ENCODE results near the gene SLC35F3. TPM values are rescaled to one million over a fixed set of nuclear protein-coding genes. Genes with fewer than 3 reads are reported as not detected.

The SLC35F3 gene
- total and polyA plus RNA-seq, 2 experiments from 2014 or later: 1.0 to 3.2 TPM

DNA sequence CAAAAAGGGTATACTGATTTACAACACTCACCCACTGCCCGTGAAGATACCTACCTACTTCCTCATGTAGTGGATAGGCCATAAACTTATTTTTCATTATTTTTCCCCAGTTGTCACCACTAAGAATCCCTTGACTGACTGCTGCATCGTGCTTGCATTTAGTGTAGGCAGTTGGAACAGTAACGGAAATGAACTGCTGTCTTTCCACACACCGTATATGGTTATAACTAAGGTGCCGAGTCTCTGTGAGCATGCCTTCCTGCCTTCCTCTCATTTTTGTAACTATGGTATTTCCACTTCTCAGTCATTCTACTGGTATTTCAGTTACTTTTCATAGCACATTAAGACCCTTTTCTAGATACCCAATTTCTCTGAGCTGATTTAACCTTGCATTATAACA lies 36.4 kb downstream of the SLC35F3 start (continued):
- TF ChIP-seq, protein P1, sequence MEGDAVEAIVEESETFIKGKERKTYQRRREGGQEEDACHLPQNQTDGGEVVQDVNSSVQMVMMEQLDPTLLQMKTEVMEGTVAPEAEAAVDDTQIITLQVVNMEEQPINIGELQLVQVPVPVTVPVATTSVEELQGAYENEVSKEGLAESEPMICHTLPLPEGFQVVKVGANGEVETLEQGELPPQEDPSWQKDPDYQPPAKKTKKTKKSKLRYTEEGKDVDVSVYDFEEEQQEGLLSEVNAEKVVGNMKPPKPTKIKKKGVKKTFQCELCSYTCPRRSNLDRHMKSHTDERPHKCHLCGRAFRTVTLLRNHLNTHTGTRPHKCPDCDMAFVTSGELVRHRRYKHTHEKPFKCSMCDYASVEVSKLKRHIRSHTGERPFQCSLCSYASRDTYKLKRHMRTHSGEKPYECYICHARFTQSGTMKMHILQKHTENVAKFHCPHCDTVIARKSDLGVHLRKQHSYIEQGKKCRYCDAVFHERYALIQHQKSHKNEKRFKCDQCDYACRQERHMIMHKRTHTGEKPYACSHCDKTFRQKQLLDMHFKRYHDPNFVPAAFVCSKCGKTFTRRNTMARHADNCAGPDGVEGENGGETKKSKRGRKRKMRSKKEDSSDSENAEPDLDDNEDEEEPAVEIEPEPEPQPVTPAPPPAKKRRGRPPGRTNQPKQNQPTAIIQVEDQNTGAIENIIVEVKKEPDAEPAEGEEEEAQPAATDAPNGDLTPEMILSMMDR (conservative IDR thresholded peaks at IDR 0.05; ENCODE audit: low read depth in 2 of 2): no peak
- TF ChIP-seq JUNB (IDR thresholded peaks at IDR 0.05; ENCODE audit: unreplicated experiment): no peak
- TF ChIP-seq, protein P2, sequence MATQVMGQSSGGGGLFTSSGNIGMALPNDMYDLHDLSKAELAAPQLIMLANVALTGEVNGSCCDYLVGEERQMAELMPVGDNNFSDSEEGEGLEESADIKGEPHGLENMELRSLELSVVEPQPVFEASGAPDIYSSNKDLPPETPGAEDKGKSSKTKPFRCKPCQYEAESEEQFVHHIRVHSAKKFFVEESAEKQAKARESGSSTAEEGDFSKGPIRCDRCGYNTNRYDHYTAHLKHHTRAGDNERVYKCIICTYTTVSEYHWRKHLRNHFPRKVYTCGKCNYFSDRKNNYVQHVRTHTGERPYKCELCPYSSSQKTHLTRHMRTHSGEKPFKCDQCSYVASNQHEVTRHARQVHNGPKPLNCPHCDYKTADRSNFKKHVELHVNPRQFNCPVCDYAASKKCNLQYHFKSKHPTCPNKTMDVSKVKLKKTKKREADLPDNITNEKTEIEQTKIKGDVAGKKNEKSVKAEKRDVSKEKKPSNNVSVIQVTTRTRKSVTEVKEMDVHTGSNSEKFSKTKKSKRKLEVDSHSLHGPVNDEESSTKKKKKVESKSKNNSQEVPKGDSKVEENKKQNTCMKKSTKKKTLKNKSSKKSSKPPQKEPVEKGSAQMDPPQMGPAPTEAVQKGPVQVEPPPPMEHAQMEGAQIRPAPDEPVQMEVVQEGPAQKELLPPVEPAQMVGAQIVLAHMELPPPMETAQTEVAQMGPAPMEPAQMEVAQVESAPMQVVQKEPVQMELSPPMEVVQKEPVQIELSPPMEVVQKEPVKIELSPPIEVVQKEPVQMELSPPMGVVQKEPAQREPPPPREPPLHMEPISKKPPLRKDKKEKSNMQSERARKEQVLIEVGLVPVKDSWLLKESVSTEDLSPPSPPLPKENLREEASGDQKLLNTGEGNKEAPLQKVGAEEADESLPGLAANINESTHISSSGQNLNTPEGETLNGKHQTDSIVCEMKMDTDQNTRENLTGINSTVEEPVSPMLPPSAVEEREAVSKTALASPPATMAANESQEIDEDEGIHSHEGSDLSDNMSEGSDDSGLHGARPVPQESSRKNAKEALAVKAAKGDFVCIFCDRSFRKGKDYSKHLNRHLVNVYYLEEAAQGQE (IDR thresholded peaks at IDR 0.05; ENCODE audit: unreplicated experiment): no peak

- H3K4me1 Mint-ChIP-seq: peaks cover 12% of the 10 kb centered on the region; the same call in 2 of the 3 replicates
- no peak for DNase-seq (ENCODE audit: low spot score)
- H3K9me3 Mint-ChIP-seq: no peaks in the 10 kb centered on the region
- TF ChIP-seq, protein P1 (conservative IDR thresholded peaks at IDR 0.05; ENCODE audit: low read depth in 2 of 2): no peak
- no peak for TF ChIP-seq CREB1 (CRISPR knock-in tag; IDR thresholded peaks at IDR 0.05; ENCODE audit: low read depth)
- no peak for TF ChIP-seq EZH2phosphoT487 (IDR thresholded peaks at IDR 0.05; ENCODE audit: unreplicated experiment)
- TF ChIP-seq, protein P3, sequence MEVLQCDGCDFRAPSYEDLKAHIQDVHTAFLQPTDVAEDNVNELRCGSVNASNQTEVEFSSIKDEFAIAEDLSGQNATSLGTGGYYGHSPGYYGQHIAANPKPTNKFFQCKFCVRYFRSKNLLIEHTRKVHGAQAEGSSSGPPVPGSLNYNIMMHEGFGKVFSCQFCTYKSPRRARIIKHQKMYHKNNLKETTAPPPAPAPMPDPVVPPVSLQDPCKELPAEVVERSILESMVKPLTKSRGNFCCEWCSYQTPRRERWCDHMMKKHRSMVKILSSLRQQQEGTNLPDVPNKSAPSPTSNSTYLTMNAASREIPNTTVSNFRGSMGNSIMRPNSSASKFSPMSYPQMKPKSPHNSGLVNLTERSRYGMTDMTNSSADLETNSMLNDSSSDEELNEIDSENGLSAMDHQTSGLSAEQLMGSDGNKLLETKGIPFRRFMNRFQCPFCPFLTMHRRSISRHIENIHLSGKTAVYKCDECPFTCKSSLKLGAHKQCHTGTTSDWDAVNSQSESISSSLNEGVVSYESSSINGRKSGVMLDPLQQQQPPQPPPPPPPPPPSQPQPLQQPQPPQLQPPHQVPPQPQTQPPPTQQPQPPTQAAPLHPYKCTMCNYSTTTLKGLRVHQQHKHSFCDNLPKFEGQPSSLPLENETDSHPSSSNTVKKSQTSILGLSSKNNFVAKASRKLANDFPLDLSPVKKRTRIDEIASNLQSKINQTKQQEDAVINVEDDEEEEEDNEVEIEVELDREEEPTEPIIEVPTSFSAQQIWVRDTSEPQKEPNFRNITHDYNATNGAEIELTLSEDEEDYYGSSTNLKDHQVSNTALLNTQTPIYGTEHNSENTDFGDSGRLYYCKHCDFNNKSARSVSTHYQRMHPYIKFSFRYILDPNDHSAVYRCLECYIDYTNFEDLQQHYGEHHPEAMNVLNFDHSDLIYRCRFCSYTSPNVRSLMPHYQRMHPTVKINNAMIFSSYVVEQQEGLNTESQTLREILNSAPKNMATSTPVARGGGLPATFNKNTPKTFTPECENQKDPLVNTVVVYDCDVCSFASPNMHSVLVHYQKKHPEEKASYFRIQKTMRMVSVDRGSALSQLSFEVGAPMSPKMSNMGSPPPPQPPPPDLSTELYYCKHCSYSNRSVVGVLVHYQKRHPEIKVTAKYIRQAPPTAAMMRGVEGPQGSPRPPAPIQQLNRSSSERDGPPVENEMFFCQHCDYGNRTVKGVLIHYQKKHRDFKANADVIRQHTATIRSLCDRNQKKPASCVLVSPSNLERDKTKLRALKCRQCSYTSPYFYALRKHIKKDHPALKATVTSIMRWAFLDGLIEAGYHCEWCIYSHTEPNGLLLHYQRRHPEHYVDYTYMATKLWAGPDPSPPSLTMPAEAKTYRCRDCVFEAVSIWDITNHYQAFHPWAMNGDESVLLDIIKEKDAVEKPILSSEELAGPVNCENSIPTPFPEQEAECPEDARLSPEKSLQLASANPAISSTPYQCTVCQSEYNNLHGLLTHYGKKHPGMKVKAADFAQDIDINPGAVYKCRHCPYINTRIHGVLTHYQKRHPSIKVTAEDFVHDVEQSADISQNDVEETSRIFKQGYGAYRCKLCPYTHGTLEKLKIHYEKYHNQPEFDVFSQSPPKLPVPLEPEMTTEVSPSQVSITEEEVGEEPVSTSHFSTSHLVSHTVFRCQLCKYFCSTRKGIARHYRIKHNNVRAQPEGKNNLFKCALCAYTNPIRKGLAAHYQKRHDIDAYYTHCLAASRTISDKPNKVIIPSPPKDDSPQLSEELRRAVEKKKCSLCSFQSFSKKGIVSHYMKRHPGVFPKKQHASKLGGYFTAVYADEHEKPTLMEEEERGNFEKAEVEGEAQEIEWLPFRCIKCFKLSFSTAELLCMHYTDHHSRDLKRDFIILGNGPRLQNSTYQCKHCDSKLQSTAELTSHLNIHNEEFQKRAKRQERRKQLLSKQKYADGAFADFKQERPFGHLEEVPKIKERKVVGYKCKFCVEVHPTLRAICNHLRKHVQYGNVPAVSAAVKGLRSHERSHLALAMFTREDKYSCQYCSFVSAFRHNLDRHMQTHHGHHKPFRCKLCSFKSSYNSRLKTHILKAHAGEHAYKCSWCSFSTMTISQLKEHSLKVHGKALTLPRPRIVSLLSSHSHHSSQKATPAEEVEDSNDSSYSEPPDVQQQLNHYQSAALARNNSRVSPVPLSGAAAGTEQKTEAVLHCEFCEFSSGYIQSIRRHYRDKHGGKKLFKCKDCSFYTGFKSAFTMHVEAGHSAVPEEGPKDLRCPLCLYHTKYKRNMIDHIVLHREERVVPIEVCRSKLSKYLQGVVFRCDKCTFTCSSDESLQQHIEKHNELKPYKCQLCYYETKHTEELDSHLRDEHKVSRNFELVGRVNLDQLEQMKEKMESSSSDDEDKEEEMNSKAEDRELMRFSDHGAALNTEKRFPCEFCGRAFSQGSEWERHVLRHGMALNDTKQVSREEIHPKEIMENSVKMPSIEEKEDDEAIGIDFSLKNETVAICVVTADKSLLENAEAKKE (CRISPR knock-in tag; IDR thresholded peaks at IDR 0.05): no peak
- TF ChIP-seq ZNF114 (CRISPR knock-in tag; IDR thresholded peaks at IDR 0.05): no peak
- no peak for TF ChIP-seq JUNB (IDR thresholded peaks at IDR 0.05; ENCODE audit: unreplicated experiment)
- no peak for TF ChIP-seq POLR2AphosphoS5 (IDR thresholded peaks at IDR 0.05; ENCODE audit: low read depth)
- no peak for TF ChIP-seq NANOG (IDR thresholded peaks at IDR 0.05; ENCODE audit: borderline replicate concordance)
- no peak for TF ChIP-seq ZNF331 (CRISPR knock-in tag; IDR thresholded peaks at IDR 0.05; ENCODE audit: low read depth)
- H3K27me3 Mint-ChIP-seq (ENCODE audit: insufficient read depth, low read depth, poor library complexity): peaks cover 2% of the 10 kb centered on the region
- no peaks in the 10 kb centered on the region for H3K36me3 Mint-ChIP-seq (ENCODE audit: low read depth)
- Histone ChIP-seq H3K4me2 (no peak overlapping the region), H3F3A (replicated peaks; ENCODE audit: low read depth) (no peaks in the 10 kb centered on the region), H3K27ac (ENCODE audit: low read depth) (no peak overlapping the region), H3K27me3 (ENCODE audit: insufficient read depth) (no peaks in the 10 kb centered on the region), H4K20me1 (replicated peaks; ENCODE audit: insufficient read depth) (no peaks in the 10 kb centered on the region), H3K9me2 (ENCODE audit: insufficient read depth) (no peaks in the 10 kb centered on the region), H2AFZ (no peak overlapping the region), H3K36me3 (ENCODE audit: insufficient read depth) (no peaks in the 10 kb centered on the region), H3K4me1 (ENCODE audit: insufficient read depth) (no peaks in the 10 kb centered on the region; the same call in 1 of the 2 replicates), H3K79me2 (replicated peaks; ENCODE audit: insufficient read depth) (no peaks in the 10 kb centered on the region), H3K4me3 (no peak overlapping the region)
- ATAC-seq: no peak
- H3K4me3 Mint-ChIP-seq: no peak overlapping the region
- H3K27ac Mint-ChIP-seq: no peak overlapping the region; the same call in 1 of the 2 replicates
These were observed 40.1 kb downstream of the SLC35F3 start for GRCh38 chr1:233944601-233945000.
